ENCODE measurements around the gene YEATS2.

Gene YEATS2

DNA sequence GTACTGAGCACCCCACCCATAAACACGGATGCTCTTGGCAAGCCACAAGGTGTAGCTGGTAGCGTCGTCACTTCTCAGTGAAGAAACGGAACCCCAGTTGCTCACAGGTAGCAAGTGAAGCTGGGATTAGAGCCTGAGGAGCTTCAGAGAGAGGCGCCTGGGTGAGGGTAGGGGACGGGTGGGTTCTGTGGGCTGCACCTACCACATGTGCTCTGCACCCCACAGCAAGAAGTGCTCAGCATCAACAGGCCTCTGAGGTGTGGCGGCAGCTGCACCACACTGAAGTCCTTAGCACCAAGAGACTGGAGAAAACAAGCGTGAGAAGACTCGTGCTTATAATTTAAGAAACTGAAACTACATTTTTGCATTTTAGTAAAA, 118.0 kb downstream of the YEATS2 start:
- in situ Hi-C loops (cut with HindIII; ENCODE audit: low pct_ligation_motif_present, low sequenced_read_pairs) = no loop called here
- H3K27me3 ChIP-seq (replicated peaks) = no peaks in the 10 kb centered on the region
- TF ChIP-seq, protein P1, sequence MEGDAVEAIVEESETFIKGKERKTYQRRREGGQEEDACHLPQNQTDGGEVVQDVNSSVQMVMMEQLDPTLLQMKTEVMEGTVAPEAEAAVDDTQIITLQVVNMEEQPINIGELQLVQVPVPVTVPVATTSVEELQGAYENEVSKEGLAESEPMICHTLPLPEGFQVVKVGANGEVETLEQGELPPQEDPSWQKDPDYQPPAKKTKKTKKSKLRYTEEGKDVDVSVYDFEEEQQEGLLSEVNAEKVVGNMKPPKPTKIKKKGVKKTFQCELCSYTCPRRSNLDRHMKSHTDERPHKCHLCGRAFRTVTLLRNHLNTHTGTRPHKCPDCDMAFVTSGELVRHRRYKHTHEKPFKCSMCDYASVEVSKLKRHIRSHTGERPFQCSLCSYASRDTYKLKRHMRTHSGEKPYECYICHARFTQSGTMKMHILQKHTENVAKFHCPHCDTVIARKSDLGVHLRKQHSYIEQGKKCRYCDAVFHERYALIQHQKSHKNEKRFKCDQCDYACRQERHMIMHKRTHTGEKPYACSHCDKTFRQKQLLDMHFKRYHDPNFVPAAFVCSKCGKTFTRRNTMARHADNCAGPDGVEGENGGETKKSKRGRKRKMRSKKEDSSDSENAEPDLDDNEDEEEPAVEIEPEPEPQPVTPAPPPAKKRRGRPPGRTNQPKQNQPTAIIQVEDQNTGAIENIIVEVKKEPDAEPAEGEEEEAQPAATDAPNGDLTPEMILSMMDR (IDR thresholded peaks at IDR 0.05; ENCODE audit: low read depth, low read length, missing control alignments) = no peak
- H3K36me3 ChIP-seq (replicated peaks) = peaks cover 16% of the 10 kb centered on the region
- DNase-seq = no peak
- H3K4me3 ChIP-seq (ENCODE audit: low read depth, low read length) = no peak overlapping the region
- H3K27ac ChIP-seq = no peak overlapping the region

DNA sequence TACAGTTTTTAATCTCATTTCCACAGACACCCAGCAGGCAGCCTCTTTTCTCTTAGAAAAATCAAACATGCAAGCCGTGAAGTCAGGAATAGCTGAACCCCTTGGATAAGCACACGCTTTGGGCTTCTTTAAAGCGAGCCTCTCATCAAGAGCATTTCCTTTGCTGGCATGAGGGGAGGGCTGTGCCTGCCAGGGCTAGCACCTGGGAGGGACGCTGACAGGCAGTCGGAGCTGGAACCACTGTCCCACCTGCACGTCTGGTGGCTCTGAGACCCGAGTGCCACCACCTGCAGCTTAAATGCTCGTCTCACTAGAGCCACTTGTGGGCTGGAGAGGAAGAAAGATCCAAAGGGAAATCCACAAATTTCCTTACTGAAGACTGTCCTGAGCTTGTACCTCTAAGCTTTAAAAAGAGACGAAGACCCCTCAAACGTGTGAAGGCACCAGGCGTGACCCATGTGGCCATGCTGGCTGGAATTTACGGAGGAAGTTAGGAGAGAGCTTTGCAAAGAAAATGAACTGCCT, 118.4 kb downstream of the YEATS2 start:
- TF ChIP-seq, protein P1 (IDR thresholded peaks at IDR 0.05; ENCODE audit: low read depth, low read length, missing control alignments) = no peak
- Histone ChIP-seq H3K36me3 (replicated peaks) (peaks cover 12% of the 10 kb centered on the region), H3K4me3 (ENCODE audit: low read depth, low read length) (no peak overlapping the region), H3K27me3 (replicated peaks) (no peaks in the 10 kb centered on the region), H3K27ac (no peak overlapping the region)
- in situ Hi-C loops (cut with HindIII; ENCODE audit: low pct_ligation_motif_present, low sequenced_read_pairs) = no loop called here
- DNase-seq = no peak

DNA sequence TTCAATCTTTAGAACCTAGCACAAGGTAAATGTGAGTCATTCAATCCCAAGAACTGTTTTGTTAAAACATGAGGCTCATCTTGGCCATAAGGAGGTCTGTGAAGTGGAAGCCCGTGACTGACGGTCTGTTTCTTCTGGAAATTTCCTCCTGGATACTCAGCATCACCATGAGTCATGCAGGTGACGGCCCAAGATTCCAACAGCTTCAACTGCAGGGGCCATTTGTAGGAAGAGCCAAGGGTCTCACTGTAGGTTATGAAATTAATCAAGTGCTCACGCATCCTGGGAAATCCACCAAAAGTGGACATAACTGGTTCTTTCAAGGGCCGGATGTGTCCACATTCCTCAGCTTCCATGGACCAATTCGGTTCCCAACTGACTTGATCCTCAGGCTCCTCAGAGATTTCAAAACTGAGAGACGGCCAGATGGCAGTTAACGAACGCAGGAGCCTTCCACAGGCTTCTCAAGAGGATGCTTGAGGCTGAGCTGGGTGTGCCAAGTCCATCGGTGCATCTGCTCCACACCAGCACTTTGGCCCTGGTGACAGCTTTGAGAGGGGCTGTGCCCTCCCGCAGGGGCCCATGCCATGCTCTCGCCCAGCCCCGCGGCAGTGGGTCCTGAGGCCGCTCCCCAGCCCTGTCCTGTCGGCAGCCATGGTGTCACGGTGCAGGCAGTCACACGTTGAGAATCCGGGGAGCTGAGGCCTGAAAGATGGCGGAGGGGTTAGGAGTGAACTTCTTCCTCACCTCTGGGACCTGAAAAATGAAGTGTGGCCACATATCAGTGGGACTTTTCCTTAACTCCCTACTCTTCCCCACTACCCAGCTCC, 119.3 kb downstream of the YEATS2 start:
- H3K4me3 ChIP-seq (ENCODE audit: low read depth, low read length) = no peak overlapping the region
- no peak for DNase-seq
- H3K27me3 ChIP-seq (replicated peaks) = no peaks in the 10 kb centered on the region
- H3K27ac ChIP-seq = no peak overlapping the region
- in situ Hi-C loops (cut with HindIII; ENCODE audit: low pct_ligation_motif_present, low sequenced_read_pairs) = no loop called here
- TF ChIP-seq, protein P1 (IDR thresholded peaks at IDR 0.05; ENCODE audit: low read depth, low read length, missing control alignments) = no peak
- peaks cover 3% of the 10 kb centered on the region for H3K36me3 ChIP-seq (replicated peaks)

GRCh38 chr3:183817639-183818038, 120.0 kb downstream of the YEATS2 start:
- H3K36me3 ChIP-seq (replicated peaks) = no peaks in the 10 kb centered on the region
- TF ChIP-seq, protein P1 (IDR thresholded peaks at IDR 0.05; ENCODE audit: low read depth, low read length, missing control alignments) = no peak
- no peak overlapping the region for H3K4me3 ChIP-seq (ENCODE audit: low read depth, low read length)
- DNase-seq = no peak
- no peak overlapping the region for H3K27ac ChIP-seq
- in situ Hi-C loops (cut with HindIII; ENCODE audit: low pct_ligation_motif_present, low sequenced_read_pairs) = no loop called here
- no peaks in the 10 kb centered on the region for H3K27me3 ChIP-seq (replicated peaks)

- DNase-seq = no peak
- H3K27me3 ChIP-seq (replicated peaks) = no peaks in the 10 kb centered on the region
- TF ChIP-seq, protein P1 (IDR thresholded peaks at IDR 0.05; ENCODE audit: low read depth, low read length, missing control alignments) = no peak
- in situ Hi-C loops (cut with HindIII; ENCODE audit: low pct_ligation_motif_present, low sequenced_read_pairs) = no loop called here
- no peak overlapping the region for H3K4me3 ChIP-seq (ENCODE audit: low read depth, low read length)
- H3K27ac ChIP-seq = no peak overlapping the region
- no peaks in the 10 kb centered on the region for H3K36me3 ChIP-seq (replicated peaks)
Measured at GRCh38 chr3:183818041-183818620, 120.5 kb downstream of the YEATS2 start.
